Measurements from ENCODE around the gene AGER. TPM values are rescaled to one million over a fixed set of nuclear protein-coding genes. Genes with fewer than 3 reads are reported as not detected.

Gene AGER
- total RNA-seq, 3 donors from 2014 or later, result 5.3 to 8.1 (median 6.3) TPM

DNA sequence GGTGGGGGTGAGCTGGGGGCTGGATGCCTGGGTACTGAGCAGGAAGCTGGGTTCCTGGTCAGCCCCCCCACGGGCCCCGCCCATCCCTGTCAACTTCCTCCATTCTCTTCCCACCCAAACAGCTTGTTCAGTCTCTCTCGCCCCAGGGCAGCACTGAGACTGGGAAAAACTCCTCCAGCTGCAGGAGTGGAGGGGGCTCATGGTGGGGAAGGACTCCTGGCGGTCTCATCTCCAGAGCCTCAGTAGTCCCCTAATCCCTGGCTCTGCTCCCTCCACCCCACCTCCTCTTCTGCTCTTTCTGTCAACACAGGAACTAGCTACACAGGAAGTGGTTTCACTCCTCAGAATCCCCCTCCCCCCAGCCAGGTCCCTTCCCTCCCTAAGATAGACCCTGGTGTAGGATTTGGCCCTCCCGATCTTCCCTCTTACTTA, 8.6 kb upstream of the AGER start, which contains the start of gene GPSM3:
GPSM3 (minus strand) TSS at position 36 of the 432 bp plus-strand sequence. CDS start 130 bp downstream, outside the sequence.
- ATAC-seq (no peak), DNase-seq (peak; percentile 78 to 91 (median 82))
- Histone ChIP-seq H3K4me1 (ENCODE audit: low read depth) (peaks cover 32% of the 10 kb centered on the region), H3K4me3 (no peak within 1 kb of the TSS), H3K9me3 (no peaks in the 10 kb centered on the region), H3K36me3 (ENCODE audit: low read depth) (peaks cover 5% of the 10 kb centered on the region)
- intact Hi-C loops (cut with DNase I, micrococcal nuclease), result no loop called here
- TF ChIP-seq CTCF (IDR thresholded peaks at IDR 0.05), result no peak

GRCh38 chr6:32191696-32192607, 7.9 kb upstream of the AGER start:
- Histone ChIP-seq H3K36me3 (ENCODE audit: low read depth) (peaks cover 5% of the 10 kb centered on the region), H3K4me1 (ENCODE audit: low read depth) (peaks cover 31% of the 10 kb centered on the region), H3K9me3 (no peaks in the 10 kb centered on the region), H3K4me3 (no peak overlapping the region)
- intact Hi-C loops (cut with DNase I, micrococcal nuclease), result no loop called here
- DNase-seq (peak in 2 of 3 donors; percentile 54 to 71), ATAC-seq (no peak)
- no peak for TF ChIP-seq CTCF (IDR thresholded peaks at IDR 0.05)

DNA sequence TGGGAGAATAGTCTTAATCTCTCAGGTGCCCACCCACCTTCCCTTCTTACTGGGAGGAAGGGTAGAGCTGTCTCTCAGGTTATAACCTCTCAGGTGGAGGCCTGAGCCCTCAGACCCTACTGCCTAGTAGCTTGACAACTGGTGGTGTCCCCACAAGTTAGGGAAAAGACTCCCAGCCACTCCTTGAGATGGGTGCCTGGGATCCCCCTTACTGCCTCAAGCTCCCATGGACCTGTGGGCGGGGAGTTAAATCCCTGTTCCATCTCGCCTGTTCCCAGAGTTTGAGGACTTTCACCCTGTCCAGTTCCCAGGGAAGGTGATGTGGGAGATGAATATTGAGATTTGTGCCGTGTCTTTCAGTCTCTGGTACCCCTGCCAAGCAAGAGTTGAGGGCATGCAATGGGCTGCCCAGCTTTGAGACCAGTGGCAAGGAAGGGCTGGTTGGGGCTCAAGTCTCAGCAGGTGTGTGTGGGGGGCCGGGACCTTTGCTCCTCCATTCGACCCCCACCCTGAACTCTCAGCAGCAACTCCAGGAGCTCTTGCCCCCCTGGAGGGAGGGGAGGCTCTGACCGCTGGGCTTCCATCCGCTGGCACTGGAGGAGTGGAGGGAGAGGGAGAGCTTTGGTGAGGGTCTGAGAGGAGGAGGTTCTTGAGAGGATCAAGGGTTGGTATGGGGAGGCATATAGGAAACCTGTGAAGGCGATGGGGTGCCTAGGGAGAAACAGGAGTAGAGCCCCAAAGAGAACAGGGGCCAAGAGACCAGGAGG, 7.0 kb upstream of the AGER start:
- H3K36me3 ChIP-seq (ENCODE audit: low read depth), result peaks cover 5% of the 10 kb centered on the region
- intact Hi-C loops (cut with DNase I, micrococcal nuclease), result no loop called here
- DNase-seq (no peak), ATAC-seq (no peak)
- H3K4me3 ChIP-seq, result no peak overlapping the region
- H3K9me3 ChIP-seq, result no peaks in the 10 kb centered on the region
- H3K4me1 ChIP-seq (ENCODE audit: low read depth), result peaks cover 30% of the 10 kb centered on the region
- no peak for TF ChIP-seq CTCF (IDR thresholded peaks at IDR 0.05)

DNA sequence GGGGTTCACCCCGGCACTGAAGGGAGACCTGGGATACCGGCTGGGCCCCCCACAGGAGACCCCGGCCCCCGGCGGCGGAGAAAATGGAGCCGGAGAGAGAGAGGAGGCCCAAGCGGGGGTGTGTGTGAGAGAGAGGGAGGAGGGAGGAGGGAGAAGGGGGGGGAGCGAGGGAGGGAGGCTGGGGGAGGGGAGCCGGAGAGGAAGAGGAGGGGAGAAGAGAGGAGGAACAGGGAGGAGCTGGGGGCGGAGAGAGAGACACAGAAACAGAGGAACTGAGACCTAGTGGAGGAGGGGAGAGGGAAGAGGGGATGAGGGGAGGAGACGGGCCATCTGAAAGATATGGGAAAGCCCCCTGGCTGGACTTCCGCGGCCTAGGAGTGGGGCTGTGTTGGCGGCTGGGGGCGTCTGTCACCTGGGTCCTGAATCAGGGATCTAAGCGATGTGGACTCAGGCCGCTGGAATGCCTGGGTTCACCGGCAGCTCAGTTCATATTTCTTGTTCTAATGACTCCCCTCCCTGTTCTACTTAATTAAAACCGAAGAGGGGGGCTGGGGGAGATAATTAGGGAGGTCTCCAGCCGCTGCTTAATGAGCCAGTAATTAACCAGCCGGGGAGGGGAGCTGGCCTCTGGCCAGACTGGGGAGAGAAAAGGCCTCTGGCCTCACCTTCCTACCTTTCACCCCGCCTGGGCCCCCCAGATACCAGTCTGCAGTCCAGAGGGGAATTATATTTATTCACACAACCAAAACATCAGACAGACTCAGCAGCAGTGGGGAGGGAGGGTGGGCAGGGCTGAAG, 6.2 kb upstream of the AGER start, which contains the start of gene PBX2:
PBX2 (minus strand) TSS at position 149 of the 798 bp plus-strand sequence. CDS start 287 bp downstream, outside the sequence.
- H3K4me3 ChIP-seq, result peak within 1 kb of the TSS; percentile 40
- DNase-seq (peak; percentile 90 to 96 (median 91)), ATAC-seq (peak; percentile 86)
- TF ChIP-seq CTCF (IDR thresholded peaks at IDR 0.05), result no peak
- H3K4me1 ChIP-seq (ENCODE audit: low read depth), result peaks cover 27% of the 10 kb centered on the region
- no peaks in the 10 kb centered on the region for H3K9me3 ChIP-seq
- intact Hi-C loops (cut with DNase I, micrococcal nuclease), result no loop called here
- no peaks in the 10 kb centered on the region for H3K36me3 ChIP-seq (ENCODE audit: low read depth)

GRCh38 chr6:32189742-32190053, 5.6 kb upstream of the AGER start:
- peak in 1 of 3 donors; percentile 78 for DNase-seq
- intact Hi-C loops (cut with DNase I, micrococcal nuclease), result no loop called here

More at GRCh38 chr6:32189742-32190053, 5.6 kb upstream of the AGER start:
- ATAC-seq, result peak; percentile 0
- peak overlapping the region; percentile 40 for H3K4me3 ChIP-seq
- TF ChIP-seq CTCF (IDR thresholded peaks at IDR 0.05), result no peak
- H3K36me3 ChIP-seq (ENCODE audit: low read depth), result no peaks in the 10 kb centered on the region
- no peaks in the 10 kb centered on the region for H3K9me3 ChIP-seq
- H3K4me1 ChIP-seq (ENCODE audit: low read depth), result peaks cover 23% of the 10 kb centered on the region
